ENCODE results near the gene DYNC1I1. TPM values are rescaled to one million over a fixed set of nuclear protein-coding genes. Genes with fewer than 3 reads are reported as not detected.
A peak's percentile ranks its signal among the peaks of the same experiment; 100 is the strongest.

DYNC1I1 gene
- total RNA-seq, 3 donors from 2014 or later, result 0.41 to 42.6 (median 1.5) TPM

GRCh38 chr7:96121752-96122151 is 349.4 kb downstream of the DYNC1I1 start:
- DNase-seq, result no peak
- ATAC-seq, result no peak
- intact Hi-C loops (cut with DNase I, micrococcal nuclease), result no loop called here
- Histone ChIP-seq H3K36me3 (ENCODE audit: low read depth) (no peaks in the 10 kb centered on the region), H3K4me1 (ENCODE audit: low read depth) (no peaks in the 10 kb centered on the region), H3K4me3 (no peak overlapping the region), H3K9me3 (no peaks in the 10 kb centered on the region)
- no peak for TF ChIP-seq CTCF (IDR thresholded peaks at IDR 0.05)

GRCh38 chr7:96122746-96123145 is 350.4 kb downstream of the DYNC1I1 start:
- Histone ChIP-seq H3K4me1 (ENCODE audit: low read depth) (no peaks in the 10 kb centered on the region), H3K9me3 (no peaks in the 10 kb centered on the region), H3K4me3 (no peak overlapping the region), H3K36me3 (ENCODE audit: low read depth) (no peaks in the 10 kb centered on the region)
- TF ChIP-seq CTCF (IDR thresholded peaks at IDR 0.05), result no peak
- DNase-seq (no peak), ATAC-seq (no peak)
- intact Hi-C loops (cut with DNase I, micrococcal nuclease), result no loop called here

- ATAC-seq, result peak; percentile 61
- no peak for TF ChIP-seq CTCF (IDR thresholded peaks at IDR 0.05)
- H3K36me3 ChIP-seq (ENCODE audit: low read depth), result no peaks in the 10 kb centered on the region
- no peak for DNase-seq
- H3K4me3 ChIP-seq, result no peak overlapping the region
- no peaks in the 10 kb centered on the region for H3K9me3 ChIP-seq
- intact Hi-C loops (cut with DNase I, micrococcal nuclease), result no loop called here
- H3K4me1 ChIP-seq (ENCODE audit: low read depth), result no peaks in the 10 kb centered on the region
These were observed 354.0 kb downstream of the DYNC1I1 start for GRCh38 chr7:96126382-96126781.

GRCh38 chr7:96127746-96128145 is 355.4 kb downstream of the DYNC1I1 start:
- Histone ChIP-seq H3K4me3 (no peak overlapping the region), H3K36me3 (ENCODE audit: low read depth) (no peaks in the 10 kb centered on the region), H3K4me1 (ENCODE audit: low read depth) (no peaks in the 10 kb centered on the region), H3K9me3 (no peaks in the 10 kb centered on the region)
- no peak for ATAC-seq
- DNase-seq, result no peak
- intact Hi-C loops (cut with DNase I, micrococcal nuclease), result no loop called here
- TF ChIP-seq CTCF (IDR thresholded peaks at IDR 0.05), result no peak

GRCh38 chr7:96131525-96131924 is 359.2 kb downstream of the DYNC1I1 start:
- no peaks in the 10 kb centered on the region for H3K36me3 ChIP-seq (ENCODE audit: low read depth)
- no peak for ATAC-seq

More at GRCh38 chr7:96131525-96131924, 359.2 kb downstream of the DYNC1I1 start:
- TF ChIP-seq CTCF (IDR thresholded peaks at IDR 0.05), result no peak
- H3K4me1 ChIP-seq (ENCODE audit: low read depth), result no peaks in the 10 kb centered on the region
- no peaks in the 10 kb centered on the region for H3K9me3 ChIP-seq
- no peak for DNase-seq
- no peak overlapping the region for H3K4me3 ChIP-seq
- intact Hi-C loops (cut with DNase I, micrococcal nuclease), result no loop called here

Measured in mucosa of descending colon (tissue), 3 donors.